SU-DHL-6 (cell line): ENCODE data around the gene GRPEL1.

Source experiments
- EZH2phosphoT487 ChIP-seq: fragments of 200-600 bp; sonication (generic), shearing (Covaris generic); conservative IDR thresholded peaks from 2 replicates; pipeline ENCODE4 v1.6.1; 2018; ENCODE audit warnings: mild to moderate bottlenecking, antibody characterized with exemption, low read length, moderate library complexity, mixed read lengths
- TF ChIP-seq, protein P1 (sequence below): fragments of 200-600 bp; sonication (generic); IDR thresholded peaks from one replicate; pipeline ENCODE4 v1.5.1; 2017; ENCODE audit warnings: antibody characterized with exemption, mild to moderate bottlenecking, low read length, moderate library complexity; ENCODE audit not compliant: insufficient read depth, poor library complexity, severe bottlenecking

GRCh38 chr4:7087036-7087435, 19.2 kb upstream of the GRPEL1 start:
- TF ChIP-seq, protein P1, sequence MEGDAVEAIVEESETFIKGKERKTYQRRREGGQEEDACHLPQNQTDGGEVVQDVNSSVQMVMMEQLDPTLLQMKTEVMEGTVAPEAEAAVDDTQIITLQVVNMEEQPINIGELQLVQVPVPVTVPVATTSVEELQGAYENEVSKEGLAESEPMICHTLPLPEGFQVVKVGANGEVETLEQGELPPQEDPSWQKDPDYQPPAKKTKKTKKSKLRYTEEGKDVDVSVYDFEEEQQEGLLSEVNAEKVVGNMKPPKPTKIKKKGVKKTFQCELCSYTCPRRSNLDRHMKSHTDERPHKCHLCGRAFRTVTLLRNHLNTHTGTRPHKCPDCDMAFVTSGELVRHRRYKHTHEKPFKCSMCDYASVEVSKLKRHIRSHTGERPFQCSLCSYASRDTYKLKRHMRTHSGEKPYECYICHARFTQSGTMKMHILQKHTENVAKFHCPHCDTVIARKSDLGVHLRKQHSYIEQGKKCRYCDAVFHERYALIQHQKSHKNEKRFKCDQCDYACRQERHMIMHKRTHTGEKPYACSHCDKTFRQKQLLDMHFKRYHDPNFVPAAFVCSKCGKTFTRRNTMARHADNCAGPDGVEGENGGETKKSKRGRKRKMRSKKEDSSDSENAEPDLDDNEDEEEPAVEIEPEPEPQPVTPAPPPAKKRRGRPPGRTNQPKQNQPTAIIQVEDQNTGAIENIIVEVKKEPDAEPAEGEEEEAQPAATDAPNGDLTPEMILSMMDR, result no peak
- TF ChIP-seq EZH2phosphoT487, result no peak
